Stimulated activated naive CD8-positive, alpha-beta T cell treated with anti-CD3 and anti-CD28 coated beads, Interleukin-15, amount 100 ng/mL, for 72 hours (primary cell): ENCODE data around the gene ACBD5.
A peak's percentile ranks its signal among the peaks of the same experiment; 100 is the strongest.
"Not testable (repeated sequence)": the region's sequence is repeated elsewhere in the genome, so short reads cannot be mapped to it uniquely, and the experiment has no call there.

Experiments used
- ATAC-seq: fragments of 150-1000 bp; cut with Tn5 transposase; 2 replicates; pipeline ENCODE4 v1.10.0; 2021; ENCODE audit warnings: mild to moderate bottlenecking, moderate library complexity
- DNase-seq, 2 donors: peaks; one replicate each; pipeline ENCODE4 v3.0.0; 2021 to 2022
- H3K27ac Mint-ChIP-seq, 2 donors: one replicate each; pipeline ENCODE4 v1.8.0; 2022; ENCODE audit warnings: mild to moderate bottlenecking in 2 of 2, mixed read lengths in 2 of 2, moderate library complexity in 2 of 2
- H3K27me3 Mint-ChIP-seq: one replicate; pipeline ENCODE4 v1.8.0; 2022; ENCODE audit warnings: mixed read lengths
- H3K4me1 Mint-ChIP-seq: one replicate; pipeline ENCODE4 v1.8.0; 2022; ENCODE audit warnings: mild to moderate bottlenecking, mixed read lengths
- H3K4me3 Mint-ChIP-seq, 2 donors: one replicate each; pipeline ENCODE4 v1.8.0; 2022; ENCODE audit warnings: mild to moderate bottlenecking in 2 of 2, mixed read lengths in 2 of 2, moderate library complexity in 1 of 2
- H3K9me3 Mint-ChIP-seq, 2 donors: one replicate each; pipeline ENCODE4 v1.8.0; 2022; ENCODE audit warnings: mixed read lengths in 2 of 2

Gene ACBD5, protein sequence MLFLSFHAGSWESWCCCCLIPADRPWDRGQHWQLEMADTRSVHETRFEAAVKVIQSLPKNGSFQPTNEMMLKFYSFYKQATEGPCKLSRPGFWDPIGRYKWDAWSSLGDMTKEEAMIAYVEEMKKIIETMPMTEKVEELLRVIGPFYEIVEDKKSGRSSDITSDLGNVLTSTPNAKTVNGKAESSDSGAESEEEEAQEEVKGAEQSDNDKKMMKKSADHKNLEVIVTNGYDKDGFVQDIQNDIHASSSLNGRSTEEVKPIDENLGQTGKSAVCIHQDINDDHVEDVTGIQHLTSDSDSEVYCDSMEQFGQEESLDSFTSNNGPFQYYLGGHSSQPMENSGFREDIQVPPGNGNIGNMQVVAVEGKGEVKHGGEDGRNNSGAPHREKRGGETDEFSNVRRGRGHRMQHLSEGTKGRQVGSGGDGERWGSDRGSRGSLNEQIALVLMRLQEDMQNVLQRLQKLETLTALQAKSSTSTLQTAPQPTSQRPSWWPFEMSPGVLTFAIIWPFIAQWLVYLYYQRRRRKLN

GRCh38 chr10:27240212-27241009, at the start of gene ACBD5:
Gene ACBD5, minus strand, starts transcription at chr10:27240797. Its CDS starts 109 bp downstream, at chr10:27240688.
- ATAC-seq (peak; percentile 56), DNase-seq (peak; percentile 71 to 75)
- H3K4me3 Mint-ChIP-seq = peak within 1 kb of the TSS; percentile 88 to 97
- H3K9me3 Mint-ChIP-seq = no peaks in the 10 kb centered on the region
- H3K27me3 Mint-ChIP-seq = no peaks in the 10 kb centered on the region
- H3K27ac Mint-ChIP-seq = peak within 1 kb of the TSS; percentile 98 to 99
- peaks cover 29% of the 10 kb centered on the region for H3K4me1 Mint-ChIP-seq

DNA sequence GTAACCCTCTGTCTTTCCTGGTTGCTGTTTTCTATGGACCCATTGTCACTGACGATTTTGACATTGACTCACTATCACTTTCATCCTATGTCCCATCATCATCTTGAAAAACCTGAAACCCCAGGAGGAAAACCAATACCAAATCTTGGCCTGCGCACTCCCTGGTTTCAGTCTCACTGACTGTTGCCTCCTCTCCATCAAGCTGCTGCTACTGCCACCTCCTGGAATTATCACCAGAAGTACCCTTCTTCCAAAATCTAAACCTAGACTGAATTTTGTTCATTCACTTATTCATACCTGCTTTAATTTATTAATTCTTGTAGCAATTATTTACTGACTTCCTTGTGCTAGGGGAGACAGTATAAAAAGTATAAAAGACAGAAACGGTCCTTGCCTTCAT, 44.5 kb upstream of the ACBD5 start:
- DNase-seq (peak in 1 of 2 donors; percentile 56), ATAC-seq (peak; percentile 97)
- Mint-ChIP-seq H3K4me1 (peaks cover 9% of the 10 kb centered on the region), H3K9me3 (no peaks in the 10 kb centered on the region), H3K27ac (peak overlapping the region; percentile 61 to 96), H3K4me3 (peak overlapping the region in 1 of 2 donors; percentile 20), H3K27me3 (no peaks in the 10 kb centered on the region)

DNA sequence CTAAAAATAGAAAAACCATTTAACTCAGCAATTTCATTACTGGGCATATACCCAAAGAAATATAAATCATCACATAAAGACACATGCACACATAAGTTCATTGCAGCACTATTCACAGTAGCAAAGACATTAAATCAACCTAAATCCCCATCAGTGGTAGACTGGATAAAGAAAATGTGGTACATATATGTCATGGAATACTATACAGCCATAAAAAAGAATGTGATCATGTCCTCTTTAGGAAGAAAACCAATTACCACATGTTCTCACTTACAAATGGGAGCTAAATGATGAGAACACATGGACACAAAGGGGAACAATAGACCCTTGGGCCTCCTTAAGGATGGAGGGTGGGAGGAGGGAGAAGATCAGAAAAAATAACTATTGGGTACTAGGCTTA, 36.0 kb upstream of the ACBD5 start:
- H3K27ac Mint-ChIP-seq = no peak overlapping the region
- H3K27me3 Mint-ChIP-seq = peaks cover 48% of the 10 kb centered on the region
- DNase-seq = no peak
- no peak for ATAC-seq
- H3K9me3 Mint-ChIP-seq = no peaks in the 10 kb centered on the region
- H3K4me3 Mint-ChIP-seq = no peak overlapping the region
- no peaks in the 10 kb centered on the region for H3K4me1 Mint-ChIP-seq

DNA sequence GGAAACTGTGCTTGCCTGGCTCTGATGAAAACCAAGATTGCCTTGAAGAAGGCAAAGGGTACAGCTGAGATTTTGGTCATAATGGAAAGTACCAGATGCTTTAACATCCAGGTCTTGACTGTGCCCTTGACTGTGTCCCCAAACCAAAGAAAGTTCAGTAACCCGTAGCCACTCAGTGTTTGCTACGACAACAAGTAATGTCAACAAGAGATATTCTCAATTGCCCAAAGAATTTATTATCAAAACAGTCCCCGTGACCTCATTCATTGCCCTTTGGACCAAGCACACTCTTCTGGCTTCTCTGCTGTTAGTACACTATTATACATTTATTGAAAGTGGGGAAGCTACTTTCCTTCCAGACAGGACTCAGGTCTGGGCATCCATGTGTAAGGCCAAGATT, 25.4 kb upstream of the ACBD5 start:
- H3K4me1 Mint-ChIP-seq, H3K9me3 Mint-ChIP-seq, DNase-seq, H3K4me3 Mint-ChIP-seq, H3K27ac Mint-ChIP-seq, ATAC-seq: not testable (repeated sequence)
- H3K27me3 Mint-ChIP-seq = peaks cover 30% of the 10 kb centered on the region

DNA sequence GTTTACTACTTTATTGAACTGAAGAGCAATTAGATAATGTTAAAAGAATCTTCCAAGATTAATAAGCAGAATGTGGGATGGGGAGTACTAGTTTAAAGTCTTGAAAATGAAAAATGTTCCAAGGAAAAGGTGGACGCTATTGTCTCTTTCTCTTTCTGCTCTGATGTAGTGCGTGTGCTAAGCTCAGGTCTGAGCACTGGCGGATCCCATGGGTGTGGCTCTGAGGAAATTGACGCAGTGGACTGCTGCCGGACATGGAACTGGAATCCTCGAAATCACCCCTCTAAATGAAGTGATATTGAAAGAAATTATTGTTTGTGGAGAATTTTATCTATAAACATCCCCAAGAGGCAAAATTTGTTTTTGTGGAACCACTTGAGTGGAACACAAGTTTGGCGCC, 22.2 kb upstream of the ACBD5 start:
- not testable (repeated sequence) for DNase-seq, ATAC-seq

GRCh38 chr10:27258838-27259812, 18.5 kb upstream of the ACBD5 start:
- peak in 1 of 2 donors; percentile 28 for DNase-seq

More for the DNA sequence above, 22.2 kb upstream of the ACBD5 start:
- not testable (repeated sequence) for H3K9me3 Mint-ChIP-seq, H3K27ac Mint-ChIP-seq, H3K4me3 Mint-ChIP-seq
- peaks cover 59% of the 10 kb centered on the region for H3K27me3 Mint-ChIP-seq
- H3K4me1 Mint-ChIP-seq = peaks cover 18% of the 10 kb centered on the region

DNA sequence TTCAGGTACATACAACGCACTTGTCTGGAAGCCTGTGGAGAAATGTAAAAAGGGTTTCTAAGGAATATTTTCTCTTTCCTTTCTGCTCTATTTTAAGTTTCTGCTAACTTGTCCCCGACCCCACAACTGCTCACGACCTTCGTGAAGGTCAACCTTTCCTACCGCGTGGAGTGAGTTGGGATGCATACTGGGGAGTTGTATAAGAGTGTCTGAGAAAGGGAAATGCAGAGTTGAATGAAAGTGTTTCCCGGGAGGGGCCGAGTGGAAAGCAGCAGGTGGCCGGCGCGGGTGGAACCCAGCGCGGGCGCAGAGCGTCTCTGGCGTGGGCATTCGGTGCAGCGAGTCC, 17.9 kb upstream of the ACBD5 start:
- H3K4me1 Mint-ChIP-seq = peaks cover 28% of the 10 kb centered on the region
- H3K27me3 Mint-ChIP-seq = peaks cover 46% of the 10 kb centered on the region
- H3K9me3 Mint-ChIP-seq = peaks cover 0 to 4% of the 10 kb centered on the region in 2 donors
- ATAC-seq = peak; percentile 8
- H3K27ac Mint-ChIP-seq = peak overlapping the region in 1 of 2 donors; percentile 23
- peak overlapping the region; percentile 85 to 91 for H3K4me3 Mint-ChIP-seq
- no peak for DNase-seq

More at GRCh38 chr10:27258838-27259812, 18.5 kb upstream of the ACBD5 start:
- Mint-ChIP-seq H3K4me3 (peak overlapping the region; percentile 85 to 91), H3K27me3 (peaks cover 46% of the 10 kb centered on the region), H3K4me1 (peaks cover 23% of the 10 kb centered on the region), H3K27ac (peak overlapping the region in 1 of 2 donors; percentile 23), H3K9me3 (peaks cover 0 to 4% of the 10 kb centered on the region in 2 donors)
- ATAC-seq = peak; percentile 76

DNA sequence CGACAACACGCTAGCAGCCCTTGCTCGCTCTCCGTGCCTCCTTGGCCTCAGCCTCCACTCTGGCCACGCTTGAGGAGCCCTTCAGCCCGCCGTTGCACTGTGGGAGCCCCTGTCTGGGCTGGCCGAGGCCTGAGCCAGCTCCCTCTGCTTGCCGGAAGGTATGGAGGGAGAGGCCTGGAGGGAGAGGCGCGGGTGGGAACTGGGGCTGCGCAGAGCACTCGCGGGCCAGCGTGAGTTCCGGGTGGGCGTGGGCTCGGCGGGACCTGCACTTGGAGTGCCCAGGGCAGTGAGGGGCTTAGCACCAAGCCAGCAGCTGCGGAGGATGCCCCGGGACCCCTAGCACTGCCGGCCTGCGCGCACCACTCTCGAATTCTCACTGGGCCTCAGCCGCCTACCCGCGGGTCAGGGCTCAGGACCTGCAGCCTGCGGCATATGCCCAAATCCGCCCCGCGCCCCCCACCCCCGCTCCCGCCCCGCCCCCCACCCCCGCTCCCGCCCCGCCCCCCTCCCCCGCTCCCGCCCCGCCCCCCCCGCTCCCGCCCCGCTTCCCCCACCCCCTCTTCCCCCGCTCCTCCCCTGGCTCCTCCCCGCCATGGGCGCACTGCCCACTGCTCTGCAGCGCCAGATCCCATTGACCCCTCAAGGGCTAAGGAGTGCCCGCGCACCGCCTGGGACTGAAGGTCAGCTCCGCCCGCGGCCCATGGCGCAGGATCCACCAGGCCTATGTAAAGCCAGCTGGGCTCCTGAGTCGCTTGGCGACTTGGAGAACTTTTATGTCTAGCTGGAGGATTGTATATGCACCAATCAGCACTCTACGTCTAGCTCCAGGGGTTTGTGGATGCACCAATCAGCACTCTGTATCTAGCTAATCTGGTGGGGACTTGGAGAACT, 15.9 kb upstream of the ACBD5 start:
- Mint-ChIP-seq H3K27ac (no peak overlapping the region), H3K9me3 (peaks cover 0 to 4% of the 10 kb centered on the region in 2 donors), H3K27me3 (peaks cover 34% of the 10 kb centered on the region), H3K4me1 (peaks cover 40% of the 10 kb centered on the region), H3K4me3 (peak overlapping the region in 1 of 2 donors; percentile 74)
- ATAC-seq (no peak), DNase-seq (no peak)

DNA sequence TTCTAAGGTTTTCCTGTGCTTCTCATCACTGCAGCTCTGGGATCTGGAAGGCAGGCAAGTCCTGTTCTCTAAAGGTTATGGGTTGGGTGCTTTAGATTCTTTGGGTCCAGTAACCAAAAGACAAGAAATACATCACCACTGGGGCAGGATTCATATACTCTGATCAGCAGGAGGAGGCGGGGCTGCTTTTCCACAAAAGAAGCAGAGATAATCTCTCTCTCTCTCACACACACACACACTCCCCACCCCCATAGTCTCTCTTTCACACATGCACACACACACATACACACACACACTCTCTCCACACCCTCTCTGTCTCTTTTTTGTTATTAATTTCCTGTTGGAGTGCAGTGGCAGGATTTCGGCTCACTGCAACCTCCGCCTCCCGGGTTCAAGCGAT, 13.0 kb upstream of the ACBD5 start:
- H3K27ac Mint-ChIP-seq = peak overlapping the region in 1 of 2 donors; percentile 41
- peaks cover 13% of the 10 kb centered on the region for H3K27me3 Mint-ChIP-seq
- DNase-seq = no peak
- peaks cover 29% of the 10 kb centered on the region for H3K4me1 Mint-ChIP-seq
- H3K4me3 Mint-ChIP-seq = peak overlapping the region; percentile 81 to 90
- ATAC-seq = no peak
- peaks cover 0 to 4% of the 10 kb centered on the region in 2 donors for H3K9me3 Mint-ChIP-seq

DNA sequence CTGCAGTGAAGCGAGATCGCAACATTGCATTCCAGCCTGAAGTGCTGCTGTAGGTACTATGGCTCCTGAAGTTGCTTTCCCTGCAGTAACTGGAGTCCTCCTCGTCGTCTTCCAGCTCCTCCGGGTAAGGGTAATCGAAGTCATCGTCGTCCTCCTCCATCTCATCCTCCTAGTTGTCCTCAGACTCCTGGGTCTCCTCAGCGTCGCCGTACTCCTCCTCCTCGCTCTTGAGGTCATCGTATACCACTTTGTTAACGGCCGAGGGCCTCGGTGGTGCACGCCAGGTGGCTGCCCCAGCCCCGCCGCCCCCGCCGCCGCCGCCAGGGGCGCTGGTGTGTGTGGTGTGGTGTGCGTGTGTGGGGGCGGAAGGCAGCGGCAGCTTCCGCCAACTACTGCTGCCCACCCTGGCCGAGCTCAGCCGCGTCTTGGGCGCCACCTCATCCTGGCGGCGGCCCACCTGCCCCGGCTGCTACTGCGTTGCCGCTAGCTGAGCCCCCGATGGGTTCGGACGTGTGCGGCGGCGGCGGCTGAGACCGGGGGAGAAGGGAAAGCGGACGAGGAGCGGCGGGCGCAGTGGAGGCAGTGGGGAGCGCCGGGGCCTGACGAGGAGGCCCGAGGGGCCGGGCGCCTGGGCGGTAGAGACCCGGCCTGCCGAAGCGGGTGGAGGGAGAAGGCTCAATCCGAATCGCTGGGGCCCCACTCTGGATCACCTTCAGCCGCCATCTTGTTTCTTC, 11.8 kb upstream of the ACBD5 start:
- H3K27ac Mint-ChIP-seq = peak overlapping the region; percentile 91 to 98
- ATAC-seq = peak; percentile 97

DNA sequence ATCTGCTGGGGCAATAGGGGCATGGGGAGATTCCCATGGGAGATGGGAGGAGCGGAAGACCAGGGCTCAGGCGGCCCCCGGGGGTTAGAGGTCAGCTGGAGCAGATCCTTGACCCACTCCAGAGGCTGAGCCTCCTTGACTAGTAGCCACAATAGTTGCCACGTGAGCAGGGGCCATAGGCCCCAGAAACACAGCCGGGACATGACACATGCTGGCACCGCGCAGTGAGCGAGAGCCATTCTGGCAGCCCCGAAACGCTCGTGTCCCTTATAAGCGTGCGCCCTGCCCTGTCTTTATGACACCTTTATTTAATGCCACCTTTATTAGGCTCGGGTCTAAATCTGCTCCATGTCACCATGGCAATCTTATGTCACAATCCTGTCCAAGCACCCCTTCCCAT, 11.0 kb upstream of the ACBD5 start:
- DNase-seq (no peak), ATAC-seq (no peak)
- peaks cover 17% of the 10 kb centered on the region for H3K4me1 Mint-ChIP-seq
- H3K27me3 Mint-ChIP-seq = no peaks in the 10 kb centered on the region
- H3K27ac Mint-ChIP-seq = peak overlapping the region in 1 of 2 donors; percentile 19
- H3K4me3 Mint-ChIP-seq = no peak overlapping the region
- no peaks in the 10 kb centered on the region for H3K9me3 Mint-ChIP-seq

More for the DNA sequence above, 11.8 kb upstream of the ACBD5 start:
- Mint-ChIP-seq H3K27me3 (peaks cover 2% of the 10 kb centered on the region), H3K9me3 (peaks cover 0 to 3% of the 10 kb centered on the region in 2 donors), H3K4me3 (peak overlapping the region; percentile 81 to 90), H3K4me1 (peaks cover 18% of the 10 kb centered on the region)
- DNase-seq = peak; percentile 87 to 89

GRCh38 chr10:27248215-27248614, 7.6 kb upstream of the ACBD5 start:
- no peak for DNase-seq
- Mint-ChIP-seq H3K4me3 (no peak overlapping the region), H3K27ac (no peak overlapping the region), H3K27me3 (no peaks in the 10 kb centered on the region), H3K4me1 (peaks cover 26% of the 10 kb centered on the region), H3K9me3 (no peaks in the 10 kb centered on the region)
- no peak for ATAC-seq

DNA sequence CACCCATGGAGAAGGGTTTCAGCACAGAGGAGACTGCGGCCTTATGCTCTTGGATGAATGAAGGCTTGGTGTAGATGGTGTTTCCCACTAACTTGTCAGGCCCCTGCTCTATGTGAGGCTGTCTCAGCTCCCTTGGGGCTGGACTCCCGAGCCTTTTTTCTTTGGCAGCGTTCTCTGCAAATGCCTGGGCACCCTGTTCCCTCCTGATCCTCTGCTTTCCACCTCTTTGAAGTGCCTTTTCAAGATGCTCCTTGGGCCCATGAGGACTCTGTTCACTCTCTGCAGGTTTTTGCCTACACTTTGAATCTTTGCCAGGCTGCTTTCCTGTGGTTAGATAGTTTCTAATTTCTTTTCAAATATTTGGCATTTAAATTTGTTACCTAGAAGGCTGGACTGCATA, 6.8 kb upstream of the ACBD5 start:
- DNase-seq = no peak
- peaks cover 21% of the 10 kb centered on the region for H3K4me1 Mint-ChIP-seq
- no peaks in the 10 kb centered on the region for H3K27me3 Mint-ChIP-seq
- no peak overlapping the region for H3K27ac Mint-ChIP-seq
- H3K4me3 Mint-ChIP-seq = no peak overlapping the region
- no peaks in the 10 kb centered on the region for H3K9me3 Mint-ChIP-seq
- no peak for ATAC-seq
